PFSK-1 (cell line): ENCODE measurements around the gene DDHD1.

Experiments
- POLR2AphosphoS5 ChIP-seq: IDR thresholded peaks from 2 replicates; pipeline ENCODE4 v1.6.1; 2012; ENCODE audit warnings: low read depth, mild to moderate bottlenecking, control low read depth, low read length, moderate library complexity
- SIN3A ChIP-seq: IDR thresholded peaks from 2 replicates; pipeline ENCODE4 v1.6.1; 2012; ENCODE audit warnings: mild to moderate bottlenecking, low read length, moderate library complexity, borderline replicate concordance; ENCODE audit not compliant: insufficient read depth
- TAF1 ChIP-seq: IDR thresholded peaks from 2 replicates; pipeline ENCODE4 v1.6.1; 2012; ENCODE audit warnings: low read length, control low read depth, borderline replicate concordance; ENCODE audit not compliant: insufficient read depth
- TF ChIP-seq, protein P1 (sequence below), 2 experiments: IDR thresholded peaks; 2 replicates each; pipeline versions ENCODE4 v1.6.1 to v1.8.0; 2011 to 2012; ENCODE audit warnings: low read depth in 2 of 2, low read length in 2 of 2, control low read depth in 1 of 2, inconsistent platforms in 1 of 2, mild to moderate bottlenecking in 1 of 2, moderate library complexity in 1 of 2; ENCODE audit not compliant: insufficient read depth in 1 of 2

DNA sequence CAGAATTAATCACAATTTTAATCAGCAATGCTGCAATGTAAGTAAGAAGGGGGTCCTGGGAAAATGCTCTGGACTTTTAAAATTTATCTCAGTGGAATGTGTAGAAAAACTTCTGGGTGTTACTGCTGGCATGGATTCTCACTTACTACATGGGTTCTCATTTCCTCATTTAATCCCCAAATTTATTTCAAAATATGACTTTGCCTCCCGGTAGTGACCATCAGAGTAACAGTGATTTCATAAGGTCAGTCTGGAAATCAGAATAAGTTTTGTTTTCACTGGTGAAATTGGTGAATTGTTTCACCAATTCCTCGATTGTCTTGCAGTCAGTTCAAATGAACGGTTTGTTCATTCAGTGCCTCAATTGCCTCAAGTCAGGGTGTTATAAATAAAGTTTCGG is 22.3 kb upstream of the DDHD1 start:
- TF ChIP-seq POLR2AphosphoS5 (no peak), SIN3A (no peak), TAF1 (no peak)
- TF ChIP-seq, protein P1, sequence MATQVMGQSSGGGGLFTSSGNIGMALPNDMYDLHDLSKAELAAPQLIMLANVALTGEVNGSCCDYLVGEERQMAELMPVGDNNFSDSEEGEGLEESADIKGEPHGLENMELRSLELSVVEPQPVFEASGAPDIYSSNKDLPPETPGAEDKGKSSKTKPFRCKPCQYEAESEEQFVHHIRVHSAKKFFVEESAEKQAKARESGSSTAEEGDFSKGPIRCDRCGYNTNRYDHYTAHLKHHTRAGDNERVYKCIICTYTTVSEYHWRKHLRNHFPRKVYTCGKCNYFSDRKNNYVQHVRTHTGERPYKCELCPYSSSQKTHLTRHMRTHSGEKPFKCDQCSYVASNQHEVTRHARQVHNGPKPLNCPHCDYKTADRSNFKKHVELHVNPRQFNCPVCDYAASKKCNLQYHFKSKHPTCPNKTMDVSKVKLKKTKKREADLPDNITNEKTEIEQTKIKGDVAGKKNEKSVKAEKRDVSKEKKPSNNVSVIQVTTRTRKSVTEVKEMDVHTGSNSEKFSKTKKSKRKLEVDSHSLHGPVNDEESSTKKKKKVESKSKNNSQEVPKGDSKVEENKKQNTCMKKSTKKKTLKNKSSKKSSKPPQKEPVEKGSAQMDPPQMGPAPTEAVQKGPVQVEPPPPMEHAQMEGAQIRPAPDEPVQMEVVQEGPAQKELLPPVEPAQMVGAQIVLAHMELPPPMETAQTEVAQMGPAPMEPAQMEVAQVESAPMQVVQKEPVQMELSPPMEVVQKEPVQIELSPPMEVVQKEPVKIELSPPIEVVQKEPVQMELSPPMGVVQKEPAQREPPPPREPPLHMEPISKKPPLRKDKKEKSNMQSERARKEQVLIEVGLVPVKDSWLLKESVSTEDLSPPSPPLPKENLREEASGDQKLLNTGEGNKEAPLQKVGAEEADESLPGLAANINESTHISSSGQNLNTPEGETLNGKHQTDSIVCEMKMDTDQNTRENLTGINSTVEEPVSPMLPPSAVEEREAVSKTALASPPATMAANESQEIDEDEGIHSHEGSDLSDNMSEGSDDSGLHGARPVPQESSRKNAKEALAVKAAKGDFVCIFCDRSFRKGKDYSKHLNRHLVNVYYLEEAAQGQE (IDR thresholded peaks at IDR 0.05; ENCODE audit: insufficient read depth in 1 of 2, low read depth in 2 of 2, low read length in 2 of 2) = no peak
